HCT116 (cell line): ENCODE measurements around the gene PCGF5. TPM values are rescaled to one million over a fixed set of nuclear protein-coding genes. Genes with fewer than 3 reads are reported as not detected.

ENCODE experiments used
- ATAC-seq: fragments of 200-7000 bp; cut with Tn5 transposase; 2 replicates; pipeline ENCODE4 v1.9.1; 2020; ENCODE audit warnings: mild to moderate bottlenecking, moderate library complexity
- BruUV-seq: library from RNA; stranded (reverse); fragments of 400-500 nt; replicated peaks from 2 replicates; lab custom pipeline; 2021; lab: Mats Ljungman, UMichigan
- CTCF ChIA-PET: fragments of 300-600 bp; sonication (Branson Sonifier 250); formaldehyde crosslinking; loops from one replicate; lab custom pipeline; 2021; ENCODE audit warnings: antibody characterized with exemption; lab: Charles Lee
- POLR2A ChIA-PET: fragments of 300-600, 350-600 bp; sonication (Branson Sonifier 250); formaldehyde crosslinking; loops from one replicate; lab custom pipeline; 2021; ENCODE audit warnings: antibody characterized with exemption; lab: Charles Lee
- RAD21 ChIA-PET, 2 experiments: fragments of 300-600 bp; sonication (Branson Sonifier 250); formaldehyde crosslinking; loops; one replicate each; lab custom pipeline; 2023; ENCODE audit warnings: low total read pairs in 2 of 2; ENCODE audit not compliant: uncharacterized antibody in 2 of 2, unreplicated experiment in 2 of 2, low non-redundant PET in 1 of 2; lab: Charles Lee
- DNase-seq: peaks from one replicate; pipeline ENCODE4 v3.0.0-alpha.2; 2010; ENCODE audit warnings: low read depth, low spot score
- H2AFZ ChIP-seq: fragments of 200-600 bp; shearing (Covaris generic), sonication (generic); 2 replicates; pipeline ENCODE4 v1.6.1; 2017; ENCODE audit warnings: low read depth, mixed run types, mixed read lengths, antibody characterized with exemption, low read length; ENCODE audit not compliant: poor library complexity, severe bottlenecking
- H3K27ac ChIP-seq: 2 replicates; pipeline ENCODE4 v1.5.1; 2012; ENCODE audit warnings: low read depth, low read length
- H3K27me3 ChIP-seq: fragments of 200-600 bp; sonication (generic); 2 replicates; pipeline ENCODE4 v1.6.1; 2016; ENCODE audit warnings: mixed run types, low read length, mixed read lengths; ENCODE audit not compliant: insufficient read depth
- H3K36me3 ChIP-seq, 2 experiments: fragments of 200-500 bp in 1 of 2; fragments of 200-600 bp in 1 of 2; sonication (Bioruptor generic) in 1 of 2; sonication (generic) in 1 of 2; 2 replicates each; pipeline versions ENCODE4 v1.5.1 to v1.6.1; 2014 to 2016; ENCODE audit warnings: low read length in 2 of 2, inconsistent platforms in 1 of 2, mixed read lengths in 1 of 2, mixed run types in 1 of 2; ENCODE audit not compliant: insufficient read depth in 2 of 2, control insufficient read depth in 1 of 2
- H3K4me1 ChIP-seq, 2 experiments: fragments of 200-600 bp in 1 of 2; sonication (generic) in 1 of 2; 2 replicates each; pipeline versions ENCODE4 v1.5.1 to v1.6.1; 2012 to 2017; ENCODE audit warnings: low read length in 2 of 2, inconsistent platforms in 1 of 2, mild to moderate bottlenecking in 1 of 2, mixed read lengths in 1 of 2, mixed run types in 1 of 2, moderate library complexity in 1 of 2; ENCODE audit not compliant: insufficient read depth in 2 of 2, control insufficient read depth in 1 of 2
- H3K4me2 ChIP-seq: fragments of 200-600 bp; sonication (generic); 2 replicates; pipeline ENCODE4 v1.6.1; 2017; ENCODE audit warnings: mixed run types, low read length, mixed read lengths
- H3K4me3 ChIP-seq, 2 experiments: fragments of 200-600 bp in 1 of 2; sonication (generic) in 1 of 2; replicated peaks in 1 of 2; 2 replicates each; pipeline ENCODE4 v1.5.1; 2011 to 2016; ENCODE audit warnings: low read length in 2 of 2, control low read depth in 1 of 2, low read depth in 1 of 2, mild to moderate bottlenecking in 1 of 2, mixed read lengths in 1 of 2, mixed run types in 1 of 2
- H3K79me2 ChIP-seq: fragments of 200-600 bp; sonication (generic); 2 replicates; pipeline ENCODE4 v1.6.1; 2017; ENCODE audit warnings: mild to moderate bottlenecking, mixed run types, low read length, moderate library complexity, mixed read lengths; ENCODE audit not compliant: insufficient read depth
- H3K9ac ChIP-seq: fragments of 200-600 bp; sonication (generic); 2 replicates; pipeline ENCODE4 v1.6.1; 2016; ENCODE audit warnings: low read length, mixed read lengths
- H3K9me2 ChIP-seq: fragments of 200-600 bp; sonication (generic), shearing (Covaris generic); 2 replicates; pipeline ENCODE4 v1.6.1; 2017; ENCODE audit warnings: mixed run types, mild to moderate bottlenecking, moderate library complexity; ENCODE audit not compliant: insufficient read depth
- H3K9me3 ChIP-seq, 2 experiments: fragments of 200-500 bp in 1 of 2; fragments of 200-600 bp in 1 of 2; sonication (Bioruptor generic) in 1 of 2; sonication (generic) in 1 of 2; 2 replicates each; pipeline ENCODE4 v1.6.1; 2014 to 2017; ENCODE audit warnings: low read length in 2 of 2, mixed read lengths in 2 of 2, inconsistent platforms in 1 of 2, low read depth in 1 of 2, mild to moderate bottlenecking in 1 of 2, mixed run types in 1 of 2, moderate library complexity in 1 of 2; ENCODE audit not compliant: control insufficient read depth in 1 of 2, insufficient read depth in 1 of 2
- H4K20me1 ChIP-seq: fragments of 200-600 bp; sonication (generic), shearing (Covaris generic); 2 replicates; pipeline ENCODE4 v1.6.1; 2017; ENCODE audit warnings: mixed run types, mild to moderate bottlenecking, moderate library complexity; ENCODE audit not compliant: insufficient read depth
- ATF3 ChIP-seq: IDR thresholded peaks from 2 replicates; pipeline ENCODE4 v1.6.1; 2012
- CEBPB ChIP-seq: IDR thresholded peaks from 2 replicates; pipeline ENCODE4 v1.6.1; 2012; ENCODE audit warnings: low read depth
- ELF1 ChIP-seq: IDR thresholded peaks from 2 replicates; pipeline ENCODE4 v1.6.1; 2012; ENCODE audit warnings: low read depth, borderline replicate concordance
- EZH2phosphoT487 ChIP-seq: fragments of 200-600 bp; IDR thresholded peaks from 2 replicates; pipeline ENCODE4 v1.6.1; 2018; ENCODE audit warnings: antibody characterized with exemption, borderline replicate concordance
- FOSL1 ChIP-seq: IDR thresholded peaks from 2 replicates; pipeline ENCODE4 v1.6.1; 2012; ENCODE audit warnings: low read depth
- JUND ChIP-seq: IDR thresholded peaks from 2 replicates; pipeline ENCODE4 v1.6.1; 2012
- POLR2AphosphoS5 ChIP-seq: IDR thresholded peaks from 2 replicates; pipeline ENCODE4 v1.6.1; 2011; ENCODE audit warnings: mild to moderate bottlenecking, low read depth, low read length, moderate library complexity
- RAD21 ChIP-seq: IDR thresholded peaks from 2 replicates; pipeline ENCODE4 v1.6.1; 2012; ENCODE audit warnings: low read depth, mild to moderate bottlenecking
- REST ChIP-seq: IDR thresholded peaks from 2 replicates; pipeline ENCODE4 v1.6.1; 2012; ENCODE audit warnings: low read depth
- SP1 ChIP-seq: IDR thresholded peaks from 2 replicates; pipeline ENCODE4 v1.6.1; 2012; ENCODE audit warnings: low read depth
- YY1 ChIP-seq: IDR thresholded peaks from 2 replicates; pipeline ENCODE4 v1.6.1; 2011; ENCODE audit warnings: low read length, low read depth, moderate library complexity, mild to moderate bottlenecking; ENCODE audit not compliant: insufficient replicate concordance; ENCODE audit errors: extremely low read depth
- ZFX ChIP-seq: fragments of 450-650 bp; IDR thresholded peaks from 2 replicates; pipeline ENCODE4 v1.6.1; 2017
- intact Hi-C: fragments of 100-400 bp; cut with micrococcal nuclease; formaldehyde crosslinking; loops from 2 replicates; pipeline ENCODE4 v1.10.0; 2022
- total RNA-seq: library from RNA; stranded (reverse); gene quantifications from one replicate; pipeline ENCODE4 v1.2.1, GENCODE V29; 2021; ENCODE audit not compliant: unreplicated experiment

The PCGF5 gene
- total RNA-seq, 1 experiment from 2014 or later: 27.5 TPM

- TF ChIP-seq POLR2AphosphoS5 (no peak), RAD21 (no peak), EZH2phosphoT487 (no peak), ZFX (no peak), FOSL1 (no peak)
Measured at GRCh38 chr10:91226093-91226492, 5.6 kb downstream of the PCGF5 start (continued).

GRCh38 chr10:91227576-91227975 lies 7.1 kb downstream of the PCGF5 start:
- Histone ChIP-seq H3K9ac (no peak overlapping the region), H3K79me2 (no peaks in the 10 kb centered on the region), H3K9me3 (no peaks in the 10 kb centered on the region), H3K4me1 (no peaks in the 10 kb centered on the region), H3K9me2 (no peaks in the 10 kb centered on the region), H3K4me3 (no peak overlapping the region), H4K20me1 (no peaks in the 10 kb centered on the region), H2AFZ (no peak overlapping the region), H3K27me3 (no peaks in the 10 kb centered on the region), H3K27ac (no peak overlapping the region), H3K36me3 (no peaks in the 10 kb centered on the region), H3K4me2 (no peak overlapping the region)
- ChIA-PET POLR2A (no interaction called here), CTCF (interaction anchor here (0.6 kb wide), 1 partner anchor 263 kb away, joined by 3 read pairs; no protein-coding TSS in a partner anchor), RAD21 (no interaction called here)
- ATAC-seq (no peak), DNase-seq (no peak)
- intact Hi-C loops: no loop called here
- BruUV-seq: no TSS peak
- TF ChIP-seq ATF3: no peak
- TF ChIP-seq YY1: no peak
- no peak for TF ChIP-seq FOSL1
- no peak for TF ChIP-seq JUND
- TF ChIP-seq RAD21: no peak
- no peak for TF ChIP-seq ELF1
- no peak for TF ChIP-seq SP1
- no peak for TF ChIP-seq CEBPB
- no peak for TF ChIP-seq REST
- TF ChIP-seq ZFX: no peak
